Hepatocyte (in vitro differentiated cells): ENCODE measurements around the gene NR6A1. TPM values are rescaled to one million over a fixed set of nuclear protein-coding genes. Genes with fewer than 3 reads are reported as not detected.

Source experiments
- DNase-seq: peaks from one replicate; pipeline ENCODE4 v3.0.0-alpha.2; 2016; ENCODE audit warnings: low spot score
- H2AFZ ChIP-seq: fragments of 200-600 bp; sonication (generic); 2 replicates; pipeline ENCODE4 v1.6.0; 2016; ENCODE audit warnings: antibody characterized with exemption, mild to moderate bottlenecking
- H3K27ac ChIP-seq: fragments of 200-600 bp; sonication (generic); 2 replicates; pipeline ENCODE4 v1.5.1; 2016; ENCODE audit warnings: mild to moderate bottlenecking
- H3K27me3 ChIP-seq: fragments of 200-600 bp; sonication (generic); 2 replicates; pipeline ENCODE4 v1.6.1; 2016
- H3K36me3 ChIP-seq: fragments of 200-600 bp; sonication (generic); replicated peaks from 2 replicates; pipeline ENCODE4 v1.5.1; 2016; ENCODE audit warnings: low read depth; ENCODE audit not compliant: insufficient read depth
- H3K4me1 ChIP-seq: fragments of 200-600 bp; sonication (generic); 2 replicates; pipeline ENCODE4 v1.5.1; 2016; ENCODE audit warnings: mild to moderate bottlenecking, moderate library complexity; ENCODE audit not compliant: insufficient read depth
- H3K4me2 ChIP-seq: fragments of 200-600 bp; sonication (generic); 2 replicates; pipeline ENCODE4 v1.6.0; 2016
- H3K4me3 ChIP-seq: fragments of 200-600 bp; sonication (generic); 2 replicates; pipeline ENCODE4 v1.5.1; 2016; ENCODE audit warnings: mild to moderate bottlenecking
- H3K79me2 ChIP-seq: fragments of 200-600 bp; sonication (generic); 2 replicates; pipeline ENCODE4 v1.6.0; 2017; ENCODE audit warnings: mild to moderate bottlenecking
- H3K9me2 ChIP-seq: fragments of 200-600 bp; sonication (generic); replicated peaks from 2 replicates; pipeline ENCODE4 v1.6.0; 2017; ENCODE audit warnings: mild to moderate bottlenecking; ENCODE audit not compliant: insufficient read depth
- H3K9me3 ChIP-seq: fragments of 200-600 bp; sonication (generic); 2 replicates; pipeline ENCODE4 v1.5.1; 2016; ENCODE audit warnings: low read depth, mild to moderate bottlenecking
- H4K20me1 ChIP-seq: fragments of 200-600 bp; sonication (generic); 2 replicates; pipeline ENCODE4 v1.6.0; 2016; ENCODE audit warnings: mild to moderate bottlenecking; ENCODE audit not compliant: insufficient read depth, poor library complexity, severe bottlenecking
- EZH2 ChIP-seq: fragments of 200-600 bp; sonication (generic); IDR thresholded peaks from 2 replicates; pipeline ENCODE4 v1.6.1; 2016; ENCODE audit warnings: antibody characterized with exemption, mild to moderate bottlenecking, borderline replicate concordance
- EZH2phosphoT487 ChIP-seq: fragments of 200-600 bp; sonication (generic); IDR thresholded peaks from one replicate; pipeline ENCODE4 v1.6.1; 2018; ENCODE audit warnings: antibody characterized with exemption, mild to moderate bottlenecking, low read depth, moderate library complexity; ENCODE audit not compliant: unreplicated experiment, severe bottlenecking
- WGBS: methylation state at CpG from one replicate; pipeline ENCODE4 v1.1.6; 2016; ENCODE audit warnings: low lambda C conversion rate; ENCODE audit errors: missing lambda C conversion rate; 5-methylcytosine and 5-hydroxymethylcytosine counted together
- polyA plus RNA-seq: library from polyadenylated mRNA; unstranded; fragments of >200 nt; fragmentation: Nextera tagmentation; extraction: Ambion mirVana; gene quantifications from 2 replicates; pipeline ENCODE4 v1.2.1, GENCODE V29; 2016
- total RNA-seq: library from RNA; depleted of rRNA; stranded (reverse); fragments of >200 nt; gene quantifications from 2 replicates; pipeline ENCODE4 v1.2.3, GENCODE V29; 2014
- TF ChIP-seq, protein P1 (sequence below): fragments of 200-600 bp; sonication (generic); IDR thresholded peaks from 2 replicates; pipeline ENCODE4 v1.5.1; 2016; ENCODE audit warnings: antibody characterized with exemption, mild to moderate bottlenecking; ENCODE audit not compliant: poor library complexity

The NR6A1 gene
- total and polyA plus RNA-seq, 2 experiments from 2014 or later: 1.2 to 4.0 TPM

DNA sequence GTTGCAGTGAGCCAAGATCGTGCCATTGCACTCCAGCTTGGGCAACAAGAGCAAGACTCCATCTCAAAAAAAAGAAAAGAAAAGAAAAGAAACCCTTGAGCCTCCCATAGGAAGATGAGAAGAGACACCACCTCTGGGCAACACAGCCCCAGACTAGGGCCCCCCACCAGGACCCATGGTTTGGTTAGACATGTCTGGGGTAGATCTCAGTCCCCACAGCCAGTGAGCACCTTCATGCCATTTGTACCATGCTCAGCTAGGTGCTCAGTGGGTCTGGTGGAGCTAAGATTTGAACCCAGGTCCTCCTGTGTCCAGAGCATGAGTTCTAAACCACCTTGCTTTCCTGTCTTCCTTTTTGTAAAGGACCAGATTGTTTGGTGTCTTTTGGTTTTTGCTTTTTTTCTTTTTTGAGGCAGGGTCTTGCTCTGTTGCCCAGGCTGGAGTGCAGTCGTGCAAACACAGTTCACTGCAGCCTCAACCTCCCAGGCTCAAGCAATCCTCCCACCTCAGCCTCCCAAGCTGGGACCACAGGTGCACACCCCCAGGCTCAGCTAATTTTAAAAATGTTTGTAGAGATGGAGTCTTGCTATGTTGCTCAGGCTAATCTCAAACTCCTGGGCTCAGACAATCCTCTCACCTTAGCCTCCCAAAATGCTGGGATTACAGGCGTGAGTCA is 17.6 kb upstream of the NR6A1 start:
- no peak for DNase-seq
- Histone ChIP-seq H2AFZ (no peak overlapping the region), H3K4me2 (no peak overlapping the region), H3K4me3 (no peak overlapping the region), H3K4me1 (no peaks in the 10 kb centered on the region), H3K27ac (no peak overlapping the region), H3K79me2 (no peaks in the 10 kb centered on the region), H4K20me1 (no peaks in the 10 kb centered on the region), H3K9me2 (no peaks in the 10 kb centered on the region), H3K9me3 (no peaks in the 10 kb centered on the region), H3K36me3 (no peaks in the 10 kb centered on the region), H3K27me3 (no peaks in the 10 kb centered on the region)
- TF ChIP-seq EZH2: no peak
- TF ChIP-seq, protein P1, sequence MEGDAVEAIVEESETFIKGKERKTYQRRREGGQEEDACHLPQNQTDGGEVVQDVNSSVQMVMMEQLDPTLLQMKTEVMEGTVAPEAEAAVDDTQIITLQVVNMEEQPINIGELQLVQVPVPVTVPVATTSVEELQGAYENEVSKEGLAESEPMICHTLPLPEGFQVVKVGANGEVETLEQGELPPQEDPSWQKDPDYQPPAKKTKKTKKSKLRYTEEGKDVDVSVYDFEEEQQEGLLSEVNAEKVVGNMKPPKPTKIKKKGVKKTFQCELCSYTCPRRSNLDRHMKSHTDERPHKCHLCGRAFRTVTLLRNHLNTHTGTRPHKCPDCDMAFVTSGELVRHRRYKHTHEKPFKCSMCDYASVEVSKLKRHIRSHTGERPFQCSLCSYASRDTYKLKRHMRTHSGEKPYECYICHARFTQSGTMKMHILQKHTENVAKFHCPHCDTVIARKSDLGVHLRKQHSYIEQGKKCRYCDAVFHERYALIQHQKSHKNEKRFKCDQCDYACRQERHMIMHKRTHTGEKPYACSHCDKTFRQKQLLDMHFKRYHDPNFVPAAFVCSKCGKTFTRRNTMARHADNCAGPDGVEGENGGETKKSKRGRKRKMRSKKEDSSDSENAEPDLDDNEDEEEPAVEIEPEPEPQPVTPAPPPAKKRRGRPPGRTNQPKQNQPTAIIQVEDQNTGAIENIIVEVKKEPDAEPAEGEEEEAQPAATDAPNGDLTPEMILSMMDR: no peak
- TF ChIP-seq EZH2phosphoT487: no peak
- WGBS: 91% methylated on average over 3 of the region's 3 CpGs

DNA sequence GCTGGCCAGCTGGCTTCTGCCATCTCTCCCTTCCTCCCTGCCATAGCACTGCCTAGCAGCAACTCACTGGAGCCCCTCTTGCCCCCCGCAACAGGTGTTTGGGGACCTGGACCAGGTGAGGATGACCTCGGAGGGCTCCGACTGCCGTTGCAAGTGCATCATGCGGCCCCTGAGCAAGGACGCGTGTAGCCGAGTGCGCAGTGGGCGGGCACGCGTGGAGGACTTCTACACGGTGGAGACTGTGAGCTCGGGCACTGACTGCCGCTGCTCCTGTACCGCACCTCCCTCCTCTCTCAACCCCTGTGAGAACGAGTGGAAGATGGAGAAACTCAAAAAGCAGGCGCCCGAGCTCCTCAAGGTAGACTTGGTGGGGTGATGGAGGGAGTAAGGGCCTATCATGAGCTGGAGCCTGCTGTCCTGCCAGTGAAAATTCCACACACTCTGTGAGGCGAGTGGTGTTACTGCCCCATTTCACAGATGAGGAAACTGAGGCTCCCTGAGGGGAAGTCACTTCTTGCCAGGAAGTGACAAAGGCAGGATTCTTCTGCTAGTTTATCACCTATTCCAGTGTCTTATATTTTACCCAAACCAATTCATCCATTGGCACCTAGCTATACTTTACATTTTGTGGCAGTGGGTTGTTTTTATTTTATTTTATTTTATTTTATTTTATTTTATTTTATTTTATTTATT is 15.9 kb upstream of the NR6A1 start:
- WGBS: 99% methylated on average over 19 of the region's 20 CpGs
- Histone ChIP-seq H3K36me3 (no peaks in the 10 kb centered on the region), H2AFZ (no peak overlapping the region), H3K9me2 (no peaks in the 10 kb centered on the region), H3K27ac (no peak overlapping the region), H3K9me3 (no peaks in the 10 kb centered on the region), H3K4me3 (no peak overlapping the region), H4K20me1 (no peaks in the 10 kb centered on the region), H3K4me1 (no peaks in the 10 kb centered on the region), H3K27me3 (no peaks in the 10 kb centered on the region), H3K79me2 (no peaks in the 10 kb centered on the region), H3K4me2 (no peak overlapping the region)
- no peak for DNase-seq
- TF ChIP-seq, protein P1: no peak
- no peak for TF ChIP-seq EZH2phosphoT487
- no peak for TF ChIP-seq EZH2

DNA sequence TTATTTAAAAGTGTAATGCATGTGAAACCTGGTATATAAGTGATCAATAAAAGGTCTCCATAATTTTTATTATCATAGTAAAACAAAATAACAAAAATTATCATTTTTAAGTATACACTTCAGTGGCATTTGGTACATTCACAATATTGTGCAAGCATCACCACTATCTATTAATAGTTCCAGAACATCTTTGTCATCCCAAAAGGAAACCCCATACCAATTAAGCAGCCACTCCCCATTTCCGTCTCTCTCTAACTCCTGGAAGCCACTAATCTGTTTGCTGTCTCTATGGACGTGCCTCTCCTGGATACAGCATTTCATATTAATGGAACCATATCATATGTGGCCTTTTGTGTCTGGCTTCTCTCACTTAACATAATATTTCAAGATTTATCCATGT is 13.4 kb upstream of the NR6A1 start:
- no peaks in the 10 kb centered on the region for H3K27me3 ChIP-seq
- 82% methylated on average over 2 of the region's 2 CpGs for WGBS
- no peak overlapping the region for H3K27ac ChIP-seq
- H3K79me2 ChIP-seq: no peaks in the 10 kb centered on the region
- H4K20me1 ChIP-seq: no peaks in the 10 kb centered on the region
- TF ChIP-seq, protein P1: no peak
- TF ChIP-seq EZH2 (no peak), EZH2phosphoT487 (no peak)
- H3K4me1 ChIP-seq: peaks cover 7% of the 10 kb centered on the region
- H2AFZ ChIP-seq: no peak overlapping the region
- no peaks in the 10 kb centered on the region for H3K36me3 ChIP-seq
- no peak overlapping the region for H3K4me3 ChIP-seq
- H3K9me2 ChIP-seq: no peaks in the 10 kb centered on the region
- DNase-seq: no peak
- no peak overlapping the region for H3K4me2 ChIP-seq
- no peaks in the 10 kb centered on the region for H3K9me3 ChIP-seq
